HK-2 (cell line): ENCODE measurements around the gene CSMD2.

Source experiments
- DNase-seq: peaks from one replicate; pipeline ENCODE4 v3.0.0-alpha.2; 2018; ENCODE audit not compliant: unreplicated experiment

CSMD2 gene

GRCh38 chr1:33818071-33818470, 347.0 kb downstream of the CSMD2 start:
- DNase-seq: no peak

- no peak for DNase-seq
Measured at GRCh38 chr1:33815061-33815460, 350.0 kb downstream of the CSMD2 start.

- no peak for DNase-seq
Measured at GRCh38 chr1:33814166-33814565, 350.9 kb downstream of the CSMD2 start.

GRCh38 chr1:33810571-33810970, 354.5 kb downstream of the CSMD2 start:
- DNase-seq: no peak

- DNase-seq: no peak
Measured at GRCh38 chr1:33805988-33806387, 359.0 kb downstream of the CSMD2 start.

GRCh38 chr1:33802268-33802667, 362.8 kb downstream of the CSMD2 start:
- no peak for DNase-seq

- DNase-seq: no peak
Measured at GRCh38 chr1:33797849-33798248, 367.2 kb downstream of the CSMD2 start.

- no peak for DNase-seq
Measured at GRCh38 chr1:33792651-33793050, 372.4 kb downstream of the CSMD2 start.

- DNase-seq: no peak
Measured at GRCh38 chr1:33792216-33792615, 372.8 kb downstream of the CSMD2 start.

GRCh38 chr1:33791251-33791650, 373.8 kb downstream of the CSMD2 start:
- DNase-seq: no peak

- DNase-seq: no peak
Measured at GRCh38 chr1:33790577-33790976, 374.5 kb downstream of the CSMD2 start.

GRCh38 chr1:33784876-33785275, 380.2 kb downstream of the CSMD2 start:
- no peak for DNase-seq

- no peak for DNase-seq
Measured at GRCh38 chr1:33782776-33783175, 382.3 kb downstream of the CSMD2 start.

GRCh38 chr1:33781652-33782051, 383.4 kb downstream of the CSMD2 start:
- DNase-seq: no peak

- DNase-seq: no peak
Measured at GRCh38 chr1:33777337-33777736, 387.7 kb downstream of the CSMD2 start.

GRCh38 chr1:33768821-33769220, 396.2 kb downstream of the CSMD2 start:
- no peak for DNase-seq

GRCh38 chr1:33768106-33768505, 396.9 kb downstream of the CSMD2 start:
- DNase-seq: no peak

GRCh38 chr1:33764149-33764548, 400.9 kb downstream of the CSMD2 start:
- no peak for DNase-seq

GRCh38 chr1:33763406-33763805, 401.6 kb downstream of the CSMD2 start:
- peak; percentile 9 for DNase-seq

GRCh38 chr1:33762962-33763361, 402.1 kb downstream of the CSMD2 start:
- DNase-seq: no peak

- DNase-seq: no peak
Measured at GRCh38 chr1:33762109-33762830, 402.8 kb downstream of the CSMD2 start.

- no peak for DNase-seq
Measured at GRCh38 chr1:33758698-33759097, 406.3 kb downstream of the CSMD2 start.

- DNase-seq: no peak
Measured at GRCh38 chr1:33753087-33753856, 411.8 kb downstream of the CSMD2 start.
